Keratinocyte (primary cell): Measurements from ENCODE around the gene JUP. TPM values are rescaled to one million over a fixed set of nuclear protein-coding genes. Genes with fewer than 3 reads are reported as not detected.

Source experiments
- DNase-seq: peaks from one replicate; pipeline ENCODE4 v3.0.0-alpha.2; 2011; ENCODE audit warnings: low read depth, missing footprints, low spot score
- FAIRE-seq: peaks from 2 replicates; lab custom pipeline; 2011; peaks lifted over from hg19 to GRCh38; lab: Jason Lieb, UNC
- H2AFZ ChIP-seq: 2 replicates; pipeline ENCODE4 v1.6.0; 2012; ENCODE audit warnings: low read length, control low read depth, inconsistent platforms; ENCODE audit not compliant: control insufficient read depth
- H3K27ac ChIP-seq: 2 replicates; pipeline ENCODE4 v1.5.1; 2011; ENCODE audit warnings: low read length; ENCODE audit not compliant: control insufficient read depth, insufficient read depth
- H3K27me3 ChIP-seq: 3 replicates; pipeline ENCODE4 v1.6.0; 2011; ENCODE audit warnings: low read length; ENCODE audit not compliant: control insufficient read depth, insufficient read depth; ENCODE audit errors: extremely low read depth
- H3K36me3 ChIP-seq, 2 experiments: 2 replicates in 1 of 2; 3 replicates in 1 of 2; pipeline ENCODE4 v1.5.1; 2011; ENCODE audit warnings: low read length in 2 of 2, mild to moderate bottlenecking in 1 of 2; ENCODE audit not compliant: control insufficient read depth in 2 of 2, insufficient read depth in 2 of 2; ENCODE audit errors: extremely low read depth in 1 of 2
- H3K4me1 ChIP-seq: 3 replicates; pipeline ENCODE4 v1.5.1; 2011; ENCODE audit warnings: low read length; ENCODE audit not compliant: control insufficient read depth, insufficient read depth; ENCODE audit errors: extremely low read depth
- H3K4me2 ChIP-seq: 3 replicates; pipeline ENCODE4 v1.6.0; 2011; ENCODE audit warnings: low read depth, low read length; ENCODE audit not compliant: control insufficient read depth, insufficient read depth; ENCODE audit errors: extremely low read depth
- H3K4me3 ChIP-seq, 3 experiments: fragments of 200-600 bp in 1 of 3; sonication (generic) in 1 of 3; 2 replicates in 2 of 3; 3 replicates in 1 of 3; pipeline ENCODE4 v1.5.1; 2011 to 2016; ENCODE audit warnings: low read length in 3 of 3, mild to moderate bottlenecking in 3 of 3, control low read depth in 2 of 3, inconsistent platforms in 1 of 3, low read depth in 1 of 3, mixed read lengths in 1 of 3, mixed run types in 1 of 3, moderate library complexity in 1 of 3; ENCODE audit not compliant: control insufficient read depth in 2 of 3, insufficient read depth in 2 of 3; ENCODE audit errors: extremely low read depth in 1 of 3
- H3K79me2 ChIP-seq: 2 replicates; pipeline ENCODE4 v1.6.0; 2012; ENCODE audit warnings: low read length; ENCODE audit not compliant: control insufficient read depth, insufficient read depth
- H3K9ac ChIP-seq: 3 replicates; pipeline ENCODE4 v1.6.0; 2011; ENCODE audit warnings: low read length; ENCODE audit not compliant: control insufficient read depth, insufficient read depth; ENCODE audit errors: extremely low read depth
- H3K9me1 ChIP-seq: 3 replicates; pipeline ENCODE4 v1.6.0; 2011; ENCODE audit warnings: low read length; ENCODE audit not compliant: control insufficient read depth, insufficient read depth; ENCODE audit errors: extremely low read depth
- H3K9me3 ChIP-seq: 2 replicates; pipeline ENCODE4 v1.5.1; 2012; ENCODE audit warnings: low read depth, low read length; ENCODE audit not compliant: control insufficient read depth
- H4K20me1 ChIP-seq: 3 replicates; pipeline ENCODE4 v1.6.0; 2011; ENCODE audit warnings: low read length; ENCODE audit not compliant: control insufficient read depth, insufficient read depth; ENCODE audit errors: extremely low read depth
- EZH2 ChIP-seq: IDR thresholded peaks from one replicate; pipeline ENCODE4 v1.6.1; 2012; ENCODE audit warnings: inconsistent platforms, mild to moderate bottlenecking, low read length, moderate library complexity
- dilution Hi-C: fragments of 300-500 bp; cut with MboI; formaldehyde crosslinking; loops from one replicate; pipeline ENCODE4 v1.7.0; 2020; ENCODE audit warnings: low sequenced_read_pairs; ENCODE audit not compliant: extremely low pct_ligation_motif_present
- polyA plus RNA-seq, 5 experiments: library from polyadenylated mRNA; depleted of rRNA in 3 of 5; stranded (reverse) in 3 of 5; stranded (forward) in 1 of 5; unstranded in 1 of 5; fragments of >200 nt; gene quantifications; 1 replicate in 1 of 5; 2 replicates in 3 of 5; 3 replicates in 1 of 5; pipeline versions ENCODE4 v1.2.1 to v1.2.3, GENCODE V29; 2011 to 2012; ENCODE audit warnings: missing spikeins in 2 of 5, low read depth in 1 of 5, low replicate concordance in 1 of 5
- TF ChIP-seq, protein P1 (sequence below), 3 experiments: IDR thresholded peaks in 1 of 3; conservative IDR thresholded peaks in 1 of 3; optimal IDR thresholded peaks in 1 of 3; 2 replicates in 2 of 3; 3 replicates in 1 of 3; pipeline versions ENCODE3 to v1.5.1; 2011; ENCODE audit warnings: low read length in 3 of 3, mild to moderate bottlenecking in 3 of 3, moderate library complexity in 2 of 3, control low read depth in 1 of 3, inconsistent platforms in 1 of 3; ENCODE audit not compliant: insufficient read depth in 2 of 3; ENCODE audit errors: extremely low read depth in 1 of 3

Gene JUP
- polyA plus RNA-seq, 1 donor (not counting 4 experiments of a cell fraction or from before 2014, with no cell fraction given): 152 TPM

DNA sequence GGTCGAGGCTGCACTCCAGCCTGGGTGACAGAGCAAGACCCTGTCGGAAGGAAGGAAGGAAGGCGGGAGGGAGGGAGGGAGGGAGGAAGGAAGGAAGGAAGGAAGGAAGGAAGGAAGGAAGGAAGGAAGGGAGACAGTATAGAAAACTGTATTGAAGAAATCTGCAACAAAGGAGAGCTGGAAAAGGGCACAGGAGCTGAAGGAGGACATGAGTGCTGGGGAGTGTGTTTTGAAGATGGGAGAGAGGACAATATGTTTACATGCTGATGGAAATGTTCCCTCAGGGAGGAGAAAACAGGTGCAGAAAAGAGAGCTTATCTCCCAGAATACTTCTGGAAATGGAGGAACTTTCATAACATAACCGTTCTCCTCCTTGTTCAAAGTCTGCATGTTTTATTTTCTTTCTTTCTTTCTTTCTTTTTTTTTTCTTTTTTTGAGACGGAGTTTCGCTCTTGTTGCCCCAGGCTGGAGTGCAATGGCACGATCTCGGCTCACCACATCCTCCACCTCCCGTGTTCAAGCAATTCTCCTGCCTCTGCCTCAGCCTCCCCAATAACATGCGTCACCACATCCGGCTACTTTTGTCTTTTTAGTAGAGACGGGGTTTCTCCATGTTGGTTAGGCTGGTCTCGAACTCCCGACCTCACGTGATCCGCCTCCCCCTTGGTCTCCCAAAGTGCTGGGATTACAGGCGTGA is 49.4 kb downstream of the JUP start:
- Histone ChIP-seq H3K9me1 (peaks cover 6% of the 10 kb centered on the region), H3K27me3 (peaks cover 38% of the 10 kb centered on the region), H4K20me1 (no peaks in the 10 kb centered on the region), H3K79me2 (no peaks in the 10 kb centered on the region), H3K9me3 (no peaks in the 10 kb centered on the region), H3K27ac (no peak overlapping the region), H3K4me2 (no peak overlapping the region), H3K4me3 (no peak overlapping the region), H3K4me1 (peaks cover 52% of the 10 kb centered on the region), H3K9ac (no peak overlapping the region), H2AFZ (no peak overlapping the region), H3K36me3 (no peaks in the 10 kb centered on the region)
- DNase-seq (no peak), FAIRE-seq (no peak)
- dilution Hi-C loops: no loop called here
- TF ChIP-seq, protein P1, sequence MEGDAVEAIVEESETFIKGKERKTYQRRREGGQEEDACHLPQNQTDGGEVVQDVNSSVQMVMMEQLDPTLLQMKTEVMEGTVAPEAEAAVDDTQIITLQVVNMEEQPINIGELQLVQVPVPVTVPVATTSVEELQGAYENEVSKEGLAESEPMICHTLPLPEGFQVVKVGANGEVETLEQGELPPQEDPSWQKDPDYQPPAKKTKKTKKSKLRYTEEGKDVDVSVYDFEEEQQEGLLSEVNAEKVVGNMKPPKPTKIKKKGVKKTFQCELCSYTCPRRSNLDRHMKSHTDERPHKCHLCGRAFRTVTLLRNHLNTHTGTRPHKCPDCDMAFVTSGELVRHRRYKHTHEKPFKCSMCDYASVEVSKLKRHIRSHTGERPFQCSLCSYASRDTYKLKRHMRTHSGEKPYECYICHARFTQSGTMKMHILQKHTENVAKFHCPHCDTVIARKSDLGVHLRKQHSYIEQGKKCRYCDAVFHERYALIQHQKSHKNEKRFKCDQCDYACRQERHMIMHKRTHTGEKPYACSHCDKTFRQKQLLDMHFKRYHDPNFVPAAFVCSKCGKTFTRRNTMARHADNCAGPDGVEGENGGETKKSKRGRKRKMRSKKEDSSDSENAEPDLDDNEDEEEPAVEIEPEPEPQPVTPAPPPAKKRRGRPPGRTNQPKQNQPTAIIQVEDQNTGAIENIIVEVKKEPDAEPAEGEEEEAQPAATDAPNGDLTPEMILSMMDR (optimal IDR thresholded peaks at IDR 0.05 in 1 of 3, IDR thresholded peaks at IDR 0.05 in 1 of 3, conservative IDR thresholded peaks at IDR 0.05 in 1 of 3; ENCODE audit: extremely low read depth in 1 of 3, insufficient read depth in 2 of 3, low read length in 3 of 3): no peak
- no peak for TF ChIP-seq EZH2

DNA sequence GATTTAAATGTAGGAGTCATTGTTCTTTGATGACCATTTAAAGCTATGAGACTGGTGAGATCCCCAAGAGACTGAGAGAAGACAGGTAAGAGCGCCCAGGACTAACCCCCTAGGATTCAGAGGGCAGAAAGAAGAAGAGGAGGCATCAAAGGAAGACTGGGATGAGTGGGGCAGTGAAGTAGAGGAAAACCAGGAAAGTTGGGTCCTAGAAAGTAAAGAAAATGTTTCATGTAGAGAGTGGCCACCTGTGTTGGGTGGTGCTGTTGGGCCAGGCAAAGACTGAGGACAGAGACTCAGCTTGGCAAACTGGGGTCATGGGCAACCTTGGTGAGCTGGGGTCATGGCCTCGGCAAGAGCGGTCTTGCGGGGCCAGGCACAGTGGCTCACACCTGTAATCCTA is 50.8 kb downstream of the JUP start:
- DNase-seq (no peak), FAIRE-seq (no peak)
- Histone ChIP-seq H2AFZ (no peak overlapping the region), H3K4me1 (peaks cover 38% of the 10 kb centered on the region), H3K79me2 (no peaks in the 10 kb centered on the region), H3K27ac (no peak overlapping the region), H3K9me1 (peaks cover 4% of the 10 kb centered on the region), H3K36me3 (peaks cover 0 to 3% of the 10 kb centered on the region in 2 experiments), H3K9me3 (no peaks in the 10 kb centered on the region), H4K20me1 (no peaks in the 10 kb centered on the region), H3K4me3 (no peak overlapping the region), H3K4me2 (no peak overlapping the region), H3K9ac (no peak overlapping the region), H3K27me3 (peaks cover 49% of the 10 kb centered on the region)
- TF ChIP-seq EZH2: no peak
- TF ChIP-seq, protein P1 (optimal IDR thresholded peaks at IDR 0.05 in 1 of 3, IDR thresholded peaks at IDR 0.05 in 1 of 3, conservative IDR thresholded peaks at IDR 0.05 in 1 of 3; ENCODE audit: extremely low read depth in 1 of 3, insufficient read depth in 2 of 3, low read length in 3 of 3): no peak
- dilution Hi-C loops: no loop called here
